IPS-18a (cell line): ENCODE data around the gene RIIAD1.

ENCODE experiments used
- H3K27ac ChIP-seq: one replicate; pipeline ENCODE4 v1.5.1; 2013; ENCODE audit warnings: low read length
- H3K27me3 ChIP-seq: one replicate; pipeline ENCODE4 v1.6.1; 2013; ENCODE audit warnings: mild to moderate bottlenecking, low read length; ENCODE audit not compliant: control insufficient read depth, insufficient read depth
- H3K36me3 ChIP-seq: one replicate; pipeline ENCODE4 v1.6.1; 2013; ENCODE audit warnings: low read depth, low read length; ENCODE audit not compliant: control insufficient read depth
- H3K4me1 ChIP-seq: one replicate; pipeline ENCODE4 v1.6.1; 2013; ENCODE audit warnings: low read depth, low read length; ENCODE audit not compliant: control insufficient read depth
- H3K4me3 ChIP-seq: one replicate; pipeline ENCODE4 v1.5.1; 2013; ENCODE audit warnings: low read length
- H3K9ac ChIP-seq: one replicate; pipeline ENCODE4 v1.6.1; 2013; ENCODE audit warnings: mild to moderate bottlenecking, low read length, moderate library complexity
- H3K9me3 ChIP-seq: one replicate; pipeline ENCODE4 v1.6.1; 2013; ENCODE audit warnings: low read depth, low read length; ENCODE audit not compliant: control insufficient read depth

Gene RIIAD1

GRCh38 chr1:151713044-151713443 lies 8.3 kb upstream of the RIIAD1 start:
- Histone ChIP-seq H3K27me3 (peaks cover 10% of the 10 kb centered on the region), H3K4me1 (peaks cover 4% of the 10 kb centered on the region), H3K27ac (no peak overlapping the region), H3K9ac (no peak overlapping the region), H3K9me3 (no peaks in the 10 kb centered on the region), H3K4me3 (no peak overlapping the region), H3K36me3 (no peaks in the 10 kb centered on the region)

GRCh38 chr1:151713874-151714273 lies 7.4 kb upstream of the RIIAD1 start:
- H3K9me3 ChIP-seq: no peaks in the 10 kb centered on the region
- peaks cover 4% of the 10 kb centered on the region for H3K4me1 ChIP-seq
- no peak overlapping the region for H3K4me3 ChIP-seq
- H3K36me3 ChIP-seq: no peaks in the 10 kb centered on the region
- H3K27ac ChIP-seq: no peak overlapping the region
- H3K27me3 ChIP-seq: peaks cover 18% of the 10 kb centered on the region
- H3K9ac ChIP-seq: no peak overlapping the region

DNA sequence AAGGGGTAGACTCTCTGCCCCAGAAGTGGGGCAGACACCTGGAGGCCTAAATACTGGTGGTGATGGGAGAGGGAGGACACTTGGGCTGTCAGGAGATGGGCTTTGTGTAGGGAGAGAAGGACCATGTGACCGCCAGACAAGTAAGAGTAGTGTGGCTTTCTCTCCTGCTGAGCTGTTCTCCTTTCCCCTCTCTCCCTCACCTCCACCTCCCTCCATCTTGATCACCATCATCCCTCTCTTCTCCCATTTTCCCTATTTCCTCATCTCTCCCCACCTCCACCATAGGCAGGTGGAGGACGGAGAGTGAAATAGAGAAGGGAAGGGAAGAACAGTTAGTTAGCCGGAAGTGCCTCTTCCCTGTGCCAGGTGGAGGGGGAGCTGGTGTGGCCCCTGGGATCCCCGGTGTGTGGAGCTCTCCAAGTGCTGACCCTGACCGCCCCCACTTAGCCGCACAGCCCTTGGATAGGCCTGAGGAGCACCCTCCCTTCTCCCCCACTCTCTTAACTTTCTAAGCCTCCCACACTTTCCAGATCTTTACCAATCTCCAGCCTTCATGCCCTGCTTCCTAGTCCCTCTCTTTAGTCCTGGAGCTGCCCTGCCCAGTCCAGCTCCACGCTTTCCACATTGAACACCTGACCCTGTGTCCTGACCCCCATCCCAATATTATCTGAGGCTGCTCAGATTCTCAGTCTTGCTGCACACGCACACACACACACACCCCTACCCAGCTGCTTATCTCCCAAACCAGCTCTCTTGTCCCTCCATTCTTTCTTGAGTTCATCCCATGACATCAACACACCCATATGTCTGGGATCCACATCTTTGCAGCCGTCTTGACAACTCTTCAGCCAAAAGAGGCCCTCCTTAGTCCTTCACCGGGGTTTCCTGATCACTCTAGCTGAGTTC lies 6.2 kb upstream of the RIIAD1 start:
- Histone ChIP-seq H3K27ac (no peak overlapping the region), H3K36me3 (no peaks in the 10 kb centered on the region), H3K4me1 (peaks cover 4% of the 10 kb centered on the region), H3K4me3 (no peak overlapping the region), H3K9me3 (no peaks in the 10 kb centered on the region), H3K9ac (no peak overlapping the region), H3K27me3 (peaks cover 30% of the 10 kb centered on the region)

DNA sequence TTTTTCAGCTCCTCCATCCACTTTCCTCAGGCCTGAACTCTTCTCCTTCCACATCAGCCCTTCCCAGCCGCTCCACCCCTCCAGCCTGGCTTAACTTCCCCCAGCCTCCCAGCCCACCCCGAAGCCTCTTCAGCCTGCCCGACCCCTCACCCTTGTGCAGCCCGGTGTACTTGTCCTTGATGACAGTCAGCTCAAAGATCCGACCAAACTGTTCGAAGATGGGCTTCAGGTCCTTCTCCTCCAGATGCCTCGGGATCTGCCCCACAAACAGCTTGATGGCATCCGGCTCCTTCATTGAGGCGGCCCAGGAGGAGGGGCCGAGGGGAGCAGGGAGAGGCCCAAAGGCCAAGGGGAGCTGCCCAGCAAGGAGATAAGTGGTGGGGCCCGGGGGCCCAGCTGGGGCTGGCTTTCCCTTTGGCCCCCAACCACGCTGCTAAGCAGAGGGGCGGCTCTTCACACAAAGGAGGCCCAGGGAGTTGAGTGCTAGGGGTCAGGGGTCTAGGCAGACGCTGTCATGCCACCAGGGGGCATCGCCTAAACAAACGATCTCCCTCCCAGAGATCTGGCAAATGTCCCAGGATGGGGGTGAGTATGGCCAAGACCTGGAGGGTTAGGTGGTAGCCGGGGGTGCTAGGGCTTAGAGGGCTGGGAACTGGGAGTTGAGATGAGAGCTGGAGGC lies 5.5 kb upstream of the RIIAD1 start:
- H3K4me1 ChIP-seq: peaks cover 5% of the 10 kb centered on the region
- no peaks in the 10 kb centered on the region for H3K9me3 ChIP-seq
- no peak overlapping the region for H3K9ac ChIP-seq
- no peak overlapping the region for H3K27ac ChIP-seq
- H3K4me3 ChIP-seq: peak overlapping the region; percentile 61
- H3K36me3 ChIP-seq: no peaks in the 10 kb centered on the region
- peaks cover 38% of the 10 kb centered on the region for H3K27me3 ChIP-seq

GRCh38 chr1:151716405-151716762 lies 4.9 kb upstream of the RIIAD1 start:
- H3K4me3 ChIP-seq: peak overlapping the region; percentile 61
- H3K9me3 ChIP-seq: no peaks in the 10 kb centered on the region
- peaks cover 41% of the 10 kb centered on the region for H3K27me3 ChIP-seq
- no peak overlapping the region for H3K9ac ChIP-seq
- no peaks in the 10 kb centered on the region for H3K36me3 ChIP-seq
- peaks cover 8% of the 10 kb centered on the region for H3K4me1 ChIP-seq
- H3K27ac ChIP-seq: no peak overlapping the region

DNA sequence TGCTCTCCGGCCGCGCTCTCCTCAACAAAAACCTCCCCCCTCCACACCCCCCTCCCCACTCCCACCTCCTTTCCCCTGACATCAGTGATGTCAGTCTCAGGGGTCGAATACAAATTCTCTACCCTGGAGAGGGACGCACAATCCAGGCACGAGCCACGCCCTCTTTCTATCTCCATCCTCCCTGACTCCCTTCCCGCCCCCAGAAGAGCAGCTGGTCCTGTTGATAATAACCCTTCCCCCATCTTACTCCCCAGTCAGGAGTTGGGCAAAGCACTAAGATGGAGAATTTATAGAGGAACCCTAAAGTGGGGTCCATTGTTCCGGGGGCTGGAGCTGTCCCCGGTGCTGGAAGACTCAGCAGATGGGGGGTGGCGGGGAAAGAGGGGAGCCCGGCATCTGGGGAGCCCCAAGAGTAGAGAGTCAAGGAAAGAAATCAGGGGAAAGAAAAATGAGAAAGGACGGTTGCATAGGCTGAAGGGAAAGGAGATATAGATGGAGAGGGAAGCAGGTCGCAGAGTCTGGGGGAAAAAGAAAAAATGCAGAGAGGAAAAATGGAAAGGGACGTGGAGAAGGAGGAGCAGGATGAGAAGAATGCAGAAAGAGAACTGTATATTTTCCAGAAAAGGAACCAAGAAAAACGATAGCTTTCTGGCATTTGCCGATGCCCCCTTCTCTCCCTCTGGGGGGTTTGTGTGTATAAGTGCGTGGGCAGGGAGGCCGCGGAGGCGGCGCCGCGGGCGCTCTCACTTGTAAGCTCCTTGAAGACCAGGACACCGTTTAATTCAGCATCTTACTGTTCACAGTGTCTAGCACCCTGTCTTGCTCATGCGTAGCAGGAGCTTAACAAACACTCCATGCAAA lies 4.3 kb upstream of the RIIAD1 start, which contains the start of gene CELF3:
CELF3 (minus strand) TSS at position 33 of the 861 bp plus-strand sequence. CDS start 783 bp downstream, outside the sequence.
- peak within 1 kb of the TSS; percentile 61 for H3K4me3 ChIP-seq
- H3K9ac ChIP-seq: peak within 1 kb of the TSS; percentile 21
- H3K27ac ChIP-seq: peak within 1 kb of the TSS; percentile 73
- H3K36me3 ChIP-seq: no peaks in the 10 kb centered on the region
- H3K9me3 ChIP-seq: no peaks in the 10 kb centered on the region
- peaks cover 47% of the 10 kb centered on the region for H3K27me3 ChIP-seq
- peaks cover 11% of the 10 kb centered on the region for H3K4me1 ChIP-seq

DNA sequence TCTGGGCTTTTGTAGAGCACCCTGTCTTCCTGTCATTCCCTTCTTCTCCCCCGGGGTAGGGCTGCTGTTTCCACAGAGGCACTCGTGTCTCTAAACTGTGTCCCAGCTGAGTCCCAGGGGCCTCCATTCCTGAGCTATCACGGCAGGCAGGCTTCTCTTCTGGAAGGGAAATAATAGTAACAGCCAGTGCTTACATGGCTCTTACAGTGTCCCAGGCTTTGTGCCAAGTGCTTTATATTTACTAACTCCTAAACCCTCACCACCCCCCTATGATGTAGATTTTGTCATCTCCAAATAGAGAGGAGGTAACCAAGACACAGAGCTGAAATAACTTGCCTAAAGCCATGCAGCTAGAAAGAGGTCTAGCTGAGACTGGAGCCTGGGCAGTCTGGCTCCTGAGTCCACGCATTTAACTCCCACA lies 3.3 kb upstream of the RIIAD1 start:
- Histone ChIP-seq H3K9ac (no peak overlapping the region), H3K4me1 (peaks cover 12% of the 10 kb centered on the region), H3K36me3 (no peaks in the 10 kb centered on the region), H3K27me3 (peaks cover 57% of the 10 kb centered on the region), H3K27ac (no peak overlapping the region), H3K9me3 (no peaks in the 10 kb centered on the region), H3K4me3 (no peak overlapping the region)

DNA sequence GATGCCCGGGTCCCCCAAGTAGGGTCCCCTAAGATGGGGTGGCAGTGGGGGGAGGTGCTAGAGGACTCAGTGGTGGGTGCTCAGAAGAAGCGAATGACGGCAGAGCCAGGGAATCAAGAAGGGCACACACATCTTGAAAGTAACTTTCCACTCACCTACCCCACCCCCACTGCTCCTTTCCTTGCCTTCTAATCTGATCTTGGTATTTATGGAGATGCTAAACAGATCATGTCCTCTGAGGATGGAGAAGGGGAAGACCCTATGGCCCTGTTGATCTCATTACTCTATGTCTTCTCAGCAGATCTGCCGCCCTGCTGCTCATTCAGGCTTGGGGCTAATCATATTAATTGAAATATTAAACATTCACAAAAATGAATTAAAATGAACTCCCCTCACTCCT lies 2.7 kb upstream of the RIIAD1 start:
- no peaks in the 10 kb centered on the region for H3K9me3 ChIP-seq
- H3K4me3 ChIP-seq: no peak overlapping the region
- H3K4me1 ChIP-seq: peaks cover 12% of the 10 kb centered on the region
- H3K36me3 ChIP-seq: no peaks in the 10 kb centered on the region
- H3K9ac ChIP-seq: no peak overlapping the region
- H3K27ac ChIP-seq: no peak overlapping the region
- peaks cover 62% of the 10 kb centered on the region for H3K27me3 ChIP-seq

DNA sequence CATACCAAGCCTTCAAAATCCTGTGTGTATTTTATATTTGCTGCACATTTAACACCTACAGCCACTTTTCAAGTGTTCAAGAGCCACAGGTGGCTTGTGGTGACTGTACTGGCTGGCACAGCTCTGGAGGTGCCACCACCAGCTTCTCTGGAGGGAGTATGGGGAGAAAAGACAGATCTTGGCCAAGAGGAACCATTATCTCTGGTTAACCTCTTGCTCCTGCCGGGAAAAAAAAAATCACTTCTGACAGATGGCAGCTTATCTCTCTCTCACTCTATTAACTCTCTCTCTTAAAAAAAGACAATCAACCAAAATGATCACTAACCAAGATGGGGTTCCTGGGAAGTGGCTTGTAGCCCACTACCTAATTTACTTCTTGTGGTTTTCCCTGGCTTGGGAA lies 1.2 kb upstream of the RIIAD1 start:
- Histone ChIP-seq H3K27ac (no peak overlapping the region), H3K4me1 (peaks cover 21% of the 10 kb centered on the region), H3K4me3 (no peak overlapping the region), H3K9me3 (no peaks in the 10 kb centered on the region), H3K27me3 (peaks cover 66% of the 10 kb centered on the region), H3K36me3 (no peaks in the 10 kb centered on the region), H3K9ac (no peak overlapping the region)

DNA sequence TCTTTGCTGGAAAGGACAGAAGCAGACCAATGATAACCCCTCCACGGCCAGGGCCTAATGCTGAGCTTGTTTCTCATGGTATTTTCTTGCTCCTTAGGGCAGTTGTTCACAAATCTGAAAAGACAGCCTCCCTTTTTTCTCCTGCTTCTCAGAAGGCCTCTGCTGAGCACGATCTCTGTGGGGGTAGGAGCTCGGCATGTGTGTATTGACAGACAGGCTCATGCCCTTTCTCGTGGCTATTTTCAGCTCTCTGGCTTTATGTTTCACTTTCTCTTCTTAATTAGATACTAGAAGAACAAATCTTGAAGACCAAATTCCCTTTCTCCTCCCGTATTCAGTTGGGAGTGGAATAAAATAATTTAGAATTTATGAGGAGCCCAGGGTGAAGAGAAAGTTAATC lies 768 bp upstream of the RIIAD1 start:
- Histone ChIP-seq H3K4me3 (no peak overlapping the region), H3K9me3 (no peaks in the 10 kb centered on the region), H3K9ac (no peak overlapping the region), H3K4me1 (peaks cover 21% of the 10 kb centered on the region), H3K36me3 (no peaks in the 10 kb centered on the region), H3K27ac (no peak overlapping the region), H3K27me3 (peaks cover 66% of the 10 kb centered on the region)
